AG04449 (cell line): Measurements from ENCODE around the gene MOB3A.
A peak's percentile ranks its signal among the peaks of the same experiment; 100 is the strongest.

ENCODE experiments used
- CTCF ChIA-PET: fragments of 350-600 bp; formaldehyde crosslinking; extraction: SDS; loops from one replicate; lab custom pipeline; 2021; ENCODE audit warnings: antibody characterized with exemption; lab: Yijun Ruan, JAX
- POLR2A ChIA-PET: fragments of 400-600, 350-600 bp; formaldehyde crosslinking; extraction: SDS; loops from one replicate; lab custom pipeline; 2020; ENCODE audit warnings: antibody characterized with exemption, inconsistent platforms; lab: Yijun Ruan, JAX
- DNase-seq: peaks from one replicate; pipeline ENCODE4 v3.0.0-alpha.2; 2010; ENCODE audit warnings: low read depth, low spot score
- H3K4me3 ChIP-seq: 2 replicates; pipeline ENCODE4 v1.5.1; 2011; ENCODE audit warnings: low read depth, mild to moderate bottlenecking, control low read depth, low read length
- TF ChIP-seq, protein P1 (sequence below): IDR thresholded peaks from one replicate; pipeline ENCODE4 v1.5.1; 2011; ENCODE audit warnings: mild to moderate bottlenecking, moderate library complexity, low read length, control low read depth, inconsistent platforms; ENCODE audit not compliant: insufficient read depth; ENCODE audit errors: missing control alignments

Gene MOB3A

DNA sequence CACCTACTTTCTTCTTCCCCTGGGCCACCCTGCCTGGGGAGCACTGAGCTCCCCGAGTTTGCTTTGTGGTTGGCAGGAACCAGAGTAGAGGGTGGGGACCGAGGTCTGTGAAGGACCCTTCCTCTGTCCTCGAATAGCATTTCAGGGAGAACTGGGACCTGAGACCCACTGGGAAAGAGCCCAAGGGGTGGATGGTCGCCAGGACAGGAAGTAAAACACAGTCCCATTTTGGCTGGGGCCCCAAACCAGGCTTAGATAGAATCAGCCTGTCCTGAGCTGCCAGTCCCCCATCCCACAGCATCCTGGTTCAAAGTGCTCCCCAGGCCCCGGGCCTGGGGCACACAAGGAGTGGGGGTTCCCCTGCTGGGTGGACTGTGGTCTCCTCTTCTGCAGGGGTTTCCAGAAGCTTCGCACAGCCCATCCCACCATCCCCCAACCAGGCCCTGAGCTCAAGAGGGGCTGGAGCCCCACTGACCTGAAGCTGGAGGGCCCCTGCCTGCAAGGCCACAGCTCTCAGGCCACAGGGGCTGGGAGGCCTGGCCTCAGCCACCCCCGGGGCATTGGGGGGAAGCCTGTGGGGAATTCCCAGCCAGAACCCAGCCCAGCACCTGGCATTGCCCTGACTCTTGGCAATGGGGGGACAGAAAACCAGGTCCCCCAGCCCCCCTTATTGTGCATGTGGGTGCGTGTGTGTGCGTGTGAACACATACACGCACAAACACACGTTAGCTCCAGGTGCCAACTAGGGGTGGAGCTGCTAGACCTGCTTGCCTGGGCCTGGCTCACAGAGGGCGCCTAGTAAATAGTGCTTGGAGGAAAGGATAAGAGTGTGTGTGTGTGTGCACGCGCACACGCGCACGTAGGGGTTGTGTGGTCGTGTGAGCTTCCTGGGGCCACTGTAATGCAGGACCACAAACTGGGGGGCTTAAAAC, 44.1 kb downstream of the MOB3A start:
- CTCF ChIA-PET, result interaction anchor here (0.6 to 2.8 kb wide), 11 partner anchors 9 to 264 kb away, joined by 3 to 15 read pairs (median 4); no protein-coding TSS in a partner anchor
- TF ChIP-seq, protein P1, sequence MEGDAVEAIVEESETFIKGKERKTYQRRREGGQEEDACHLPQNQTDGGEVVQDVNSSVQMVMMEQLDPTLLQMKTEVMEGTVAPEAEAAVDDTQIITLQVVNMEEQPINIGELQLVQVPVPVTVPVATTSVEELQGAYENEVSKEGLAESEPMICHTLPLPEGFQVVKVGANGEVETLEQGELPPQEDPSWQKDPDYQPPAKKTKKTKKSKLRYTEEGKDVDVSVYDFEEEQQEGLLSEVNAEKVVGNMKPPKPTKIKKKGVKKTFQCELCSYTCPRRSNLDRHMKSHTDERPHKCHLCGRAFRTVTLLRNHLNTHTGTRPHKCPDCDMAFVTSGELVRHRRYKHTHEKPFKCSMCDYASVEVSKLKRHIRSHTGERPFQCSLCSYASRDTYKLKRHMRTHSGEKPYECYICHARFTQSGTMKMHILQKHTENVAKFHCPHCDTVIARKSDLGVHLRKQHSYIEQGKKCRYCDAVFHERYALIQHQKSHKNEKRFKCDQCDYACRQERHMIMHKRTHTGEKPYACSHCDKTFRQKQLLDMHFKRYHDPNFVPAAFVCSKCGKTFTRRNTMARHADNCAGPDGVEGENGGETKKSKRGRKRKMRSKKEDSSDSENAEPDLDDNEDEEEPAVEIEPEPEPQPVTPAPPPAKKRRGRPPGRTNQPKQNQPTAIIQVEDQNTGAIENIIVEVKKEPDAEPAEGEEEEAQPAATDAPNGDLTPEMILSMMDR, result no peak
- no peak overlapping the region for H3K4me3 ChIP-seq
- DNase-seq, result no peak
- POLR2A ChIA-PET, result interaction anchor here (0.6 to 2.1 kb wide), 5 partner anchors 8 to 43 kb away, joined by 3 to 11 read pairs (median 4); no protein-coding TSS in a partner anchor

DNA sequence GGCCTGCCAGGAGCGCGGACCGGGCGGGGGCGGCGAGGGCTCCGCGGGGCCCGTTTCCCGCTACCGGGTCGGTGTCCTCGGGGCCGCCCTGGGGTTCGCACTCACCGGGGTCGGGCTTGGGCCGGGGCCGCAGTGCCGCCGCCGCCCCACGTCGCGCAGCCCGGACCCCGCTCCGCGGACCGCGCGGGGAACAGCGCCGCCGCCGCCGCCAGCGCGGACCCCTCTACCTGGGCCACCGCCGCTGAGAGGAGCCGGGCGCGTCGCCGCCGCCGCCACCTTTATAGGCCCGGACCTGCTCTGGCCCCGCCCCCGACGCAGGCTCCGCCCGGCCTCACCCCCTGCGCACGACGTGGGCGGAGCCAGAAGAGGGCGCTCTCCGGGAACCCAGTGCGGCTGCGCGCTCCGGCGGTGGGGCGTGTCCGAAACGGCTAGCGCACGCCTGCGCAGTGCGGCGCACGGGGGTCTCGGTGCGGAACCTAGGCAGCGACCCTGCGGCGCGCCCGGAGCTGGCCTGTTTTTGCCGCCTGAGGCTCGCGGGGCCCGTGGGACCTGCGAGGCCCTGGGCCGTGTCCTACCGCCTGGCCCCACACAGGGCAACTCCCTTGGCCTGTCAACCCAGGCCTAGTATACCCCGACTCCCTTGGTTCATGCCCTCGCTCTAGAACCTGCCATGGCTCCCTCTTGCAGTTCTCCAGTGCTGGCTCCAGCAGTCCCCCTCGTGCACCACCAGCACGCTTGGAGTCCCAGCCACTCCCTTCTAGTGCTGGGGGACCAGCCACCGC, 44.9 kb downstream of the MOB3A start, which contains the start of gene MKNK2:
Gene MKNK2, minus strand, starts transcription at position 254 of the 782 bp plus-strand sequence. CDS start 393 bp downstream, outside the sequence.
- TF ChIP-seq, protein P1, result peak; percentile 79
- H3K4me3 ChIP-seq, result peak within 1 kb of the TSS; percentile 73
- POLR2A ChIA-PET, result interaction anchor here (0.6 to 2.1 kb wide), 5 partner anchors 9 to 19 kb away, joined by 3 to 11 read pairs (median 3); no protein-coding TSS in a partner anchor
- CTCF ChIA-PET, result interaction anchor here (0.6 to 2.8 kb wide), 11 partner anchors 8 to 265 kb away, joined by 3 to 15 read pairs (median 4); no protein-coding TSS in a partner anchor
- DNase-seq, result no peak

DNA sequence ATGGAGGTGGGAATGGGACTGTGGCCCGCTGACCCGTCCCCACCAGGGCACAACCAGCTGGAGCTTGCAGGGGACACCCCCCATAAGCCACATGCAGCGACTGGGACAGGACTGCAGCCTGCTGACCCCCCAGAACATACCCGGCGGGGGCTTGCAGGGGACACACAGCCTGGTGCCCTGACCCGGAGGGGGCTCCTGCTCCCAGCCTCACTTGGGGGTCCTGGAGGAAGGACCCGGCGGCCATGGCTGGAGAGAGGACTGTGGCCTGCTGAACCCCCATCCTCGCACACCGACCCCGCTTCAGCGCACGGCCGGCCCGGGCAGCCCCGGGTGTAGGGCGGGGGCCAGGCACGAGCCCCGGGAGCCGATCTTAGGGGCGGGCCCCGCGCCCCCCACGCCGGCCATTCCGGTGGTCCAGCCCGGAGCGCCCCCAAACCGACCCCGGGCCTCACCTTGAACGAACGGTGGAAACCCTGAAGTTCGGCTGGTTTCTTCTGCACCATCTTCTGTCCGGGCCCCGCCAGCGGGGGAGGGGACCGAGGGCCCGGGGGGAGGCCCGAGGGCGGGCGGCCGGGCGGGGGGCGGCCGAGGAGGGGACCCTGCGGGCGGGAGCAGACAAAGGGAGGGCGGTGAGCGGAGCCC, 45.7 kb downstream of the MOB3A start:
- ChIA-PET POLR2A (interaction anchor here (1.2 kb wide), 1 partner anchor 8 kb away, joined by 3 read pairs; no protein-coding TSS in a partner anchor), CTCF (interaction anchor here (0.9 to 1.8 kb wide), 3 partner anchors 17 to 38 kb away, joined by 3 to 5 read pairs (median 4); no protein-coding TSS in a partner anchor)
- TF ChIP-seq, protein P1, result no peak
- DNase-seq, result no peak
- peak overlapping the region; percentile 73 for H3K4me3 ChIP-seq

DNA sequence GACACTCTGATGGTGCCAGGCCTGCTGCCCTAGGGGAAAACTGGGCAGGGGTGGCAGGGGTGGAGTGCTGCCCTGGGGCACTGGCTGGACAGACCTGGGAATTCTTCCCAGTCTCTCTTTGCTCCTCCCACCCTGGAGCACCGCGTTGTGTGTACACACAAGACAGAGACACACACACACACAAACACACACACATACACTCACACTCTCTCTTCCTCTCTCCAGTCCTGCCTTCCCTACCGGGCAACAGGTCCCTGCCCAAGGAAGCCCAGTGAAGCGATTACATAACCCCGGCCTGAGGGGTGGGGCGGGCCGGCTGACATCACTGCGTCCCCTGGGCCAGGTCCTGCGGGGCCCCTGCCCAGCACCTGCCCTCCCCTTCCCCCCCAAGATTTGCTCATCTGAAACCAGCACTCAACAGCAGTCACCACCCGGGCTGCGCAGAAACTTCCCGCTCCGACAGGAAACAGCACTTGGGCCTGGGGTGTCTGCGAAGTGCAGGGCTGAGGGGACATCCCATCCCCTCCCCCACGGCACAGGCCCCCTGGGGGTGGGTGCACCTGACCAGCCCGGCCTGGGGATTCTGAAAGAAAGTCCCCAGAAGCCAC, 46.3 kb downstream of the MOB3A start:
- ChIA-PET CTCF (interaction anchor here (0.9 to 1.8 kb wide), 4 partner anchors 17 to 42 kb away, joined by 3 to 5 read pairs (median 4); no protein-coding TSS in a partner anchor), POLR2A (interaction anchor here (1.2 to 1.6 kb wide), 3 partner anchors 8 to 11 kb away, joined by 3 to 4 read pairs (median 4); no protein-coding TSS in a partner anchor)
- peak overlapping the region; percentile 73 for H3K4me3 ChIP-seq
- DNase-seq, result no peak
- TF ChIP-seq, protein P1, result no peak
